HG03108 (cell line): Measurements from ENCODE around the gene HLA-E.
"Not testable (repeated sequence)": the region's sequence is repeated elsewhere in the genome, so short reads cannot be mapped to it uniquely, and the experiment has no call there.

Experiments used
- ATAC-seq: cut with Tn5 transposase; IDR thresholded peaks from one replicate; pipeline ENCODE4 v1.9.1; 2021; ENCODE audit warnings: moderate library complexity; ENCODE audit not compliant: unreplicated experiment

HLA-E gene

DNA sequence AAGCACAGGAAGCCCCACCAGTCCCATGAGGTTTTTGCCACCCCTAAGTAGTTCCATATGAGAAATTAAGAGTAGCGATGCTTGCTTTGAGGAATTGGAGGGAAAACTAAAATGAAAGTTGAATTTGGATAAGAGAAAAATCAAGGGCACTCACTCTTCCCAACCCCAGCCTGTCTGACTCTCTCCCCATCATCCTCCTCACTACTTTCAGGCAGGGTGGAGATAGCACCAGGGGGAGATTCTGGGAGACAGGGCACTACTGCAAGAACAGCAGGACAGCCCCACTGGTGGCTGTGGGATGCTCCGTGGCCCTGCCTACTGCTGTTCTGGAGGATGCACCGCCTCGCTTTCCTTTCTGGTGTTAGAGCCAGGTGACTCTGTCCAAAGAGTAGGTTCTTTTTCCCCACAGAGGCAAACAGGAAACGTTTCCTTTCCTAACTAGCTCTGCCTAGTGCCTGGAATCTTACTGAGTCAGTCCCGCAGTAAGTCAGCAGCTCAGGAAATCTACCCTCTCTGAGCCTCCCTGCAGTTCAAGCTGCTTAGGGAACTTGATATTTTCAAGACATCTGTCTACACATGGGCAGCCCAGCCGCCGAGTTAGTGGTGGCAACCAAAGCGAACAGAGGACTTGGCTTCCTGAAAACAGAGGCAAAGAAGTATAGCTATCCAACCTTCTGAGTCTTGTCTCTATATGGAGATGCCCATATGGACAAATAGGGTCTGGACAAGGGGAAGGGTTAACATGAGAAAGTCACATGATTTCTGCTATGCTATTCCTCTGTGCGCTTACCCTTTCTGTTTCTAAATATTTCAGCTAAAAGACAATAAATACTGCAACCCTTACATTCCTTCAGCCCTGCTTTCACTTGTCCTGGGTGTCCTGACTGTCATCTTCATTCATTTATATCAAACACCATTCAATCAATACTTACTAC is 11.4 kb downstream of the HLA-E start:
- no peak for ATAC-seq

GRCh38 chr6:30507849-30508827 is 18.8 kb downstream of the HLA-E start:
- ATAC-seq: no peak

DNA sequence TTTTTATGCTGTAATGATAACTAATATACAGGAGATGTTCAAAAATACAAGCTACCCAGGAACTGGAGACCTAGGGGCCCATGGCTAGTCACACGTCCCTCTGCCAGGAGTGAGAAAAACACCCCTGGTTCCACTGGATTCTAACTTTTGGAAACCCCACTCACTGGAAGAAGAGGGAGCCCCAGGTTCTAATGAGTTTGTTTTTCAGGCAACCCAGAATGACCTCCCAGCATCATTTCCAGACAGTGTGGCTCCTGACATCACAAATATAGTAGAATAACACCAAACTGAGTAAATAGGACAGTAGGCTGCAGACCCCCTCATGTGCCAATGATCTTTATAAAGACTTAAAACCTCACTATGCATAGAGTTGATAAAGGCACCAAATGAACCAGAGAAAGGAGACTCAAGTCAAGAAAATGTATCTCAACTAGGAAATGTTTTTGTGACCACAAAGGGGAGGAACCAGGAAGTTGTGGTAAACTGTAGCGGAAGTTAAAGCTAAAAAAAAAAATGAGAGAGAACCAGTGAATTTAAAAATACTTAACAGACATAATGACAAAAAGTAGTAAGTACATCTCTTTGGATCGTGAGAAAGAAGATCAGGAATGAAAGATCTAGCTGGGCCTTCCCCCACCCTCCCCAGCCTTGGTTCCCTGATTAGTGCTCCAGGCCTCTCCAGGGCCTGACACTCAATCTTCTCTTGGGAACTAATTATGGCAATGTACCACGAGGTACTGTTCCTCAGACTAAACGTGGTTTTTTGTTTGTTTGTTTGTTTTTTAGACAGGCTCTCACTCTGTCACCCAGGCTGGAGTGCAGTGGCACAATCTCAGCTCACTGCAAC is 19.8 kb downstream of the HLA-E start:
- no peak for ATAC-seq

- no peak for ATAC-seq
Observed at GRCh38 chr6:30510419-30511168, 21.3 kb downstream of the HLA-E start.

GRCh38 chr6:30511169-30511546 is 21.8 kb downstream of the HLA-E start:
- ATAC-seq: no peak

- no peak for ATAC-seq
Observed at GRCh38 chr6:30513451-30513850, 24.1 kb downstream of the HLA-E start.

DNA sequence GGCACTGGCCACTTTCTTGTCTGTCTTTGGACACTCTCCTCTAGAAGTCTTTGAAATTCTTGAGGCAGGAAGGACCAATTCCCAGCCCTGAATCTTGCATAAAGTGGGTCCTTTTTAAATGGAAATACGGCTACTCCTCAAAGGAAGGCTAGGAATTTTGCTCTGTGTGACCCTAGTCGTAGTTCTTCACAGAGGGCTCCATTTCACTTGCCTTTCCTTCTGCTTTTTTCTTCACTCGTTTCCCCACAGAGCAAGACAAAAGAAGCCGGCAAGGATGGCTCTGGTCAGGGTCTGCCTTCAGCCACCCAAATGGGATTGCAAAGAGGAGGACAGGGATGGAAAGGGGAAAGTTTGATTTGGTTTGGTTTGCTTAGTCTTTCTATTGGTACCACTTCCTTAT is 25.8 kb downstream of the HLA-E start:
- no peak for ATAC-seq

- peak; percentile 77 for ATAC-seq
Observed at GRCh38 chr6:30515944-30516753, 26.8 kb downstream of the HLA-E start.

GRCh38 chr6:30516754-30517076 is 27.4 kb downstream of the HLA-E start:
- ATAC-seq: not testable (repeated sequence)

DNA sequence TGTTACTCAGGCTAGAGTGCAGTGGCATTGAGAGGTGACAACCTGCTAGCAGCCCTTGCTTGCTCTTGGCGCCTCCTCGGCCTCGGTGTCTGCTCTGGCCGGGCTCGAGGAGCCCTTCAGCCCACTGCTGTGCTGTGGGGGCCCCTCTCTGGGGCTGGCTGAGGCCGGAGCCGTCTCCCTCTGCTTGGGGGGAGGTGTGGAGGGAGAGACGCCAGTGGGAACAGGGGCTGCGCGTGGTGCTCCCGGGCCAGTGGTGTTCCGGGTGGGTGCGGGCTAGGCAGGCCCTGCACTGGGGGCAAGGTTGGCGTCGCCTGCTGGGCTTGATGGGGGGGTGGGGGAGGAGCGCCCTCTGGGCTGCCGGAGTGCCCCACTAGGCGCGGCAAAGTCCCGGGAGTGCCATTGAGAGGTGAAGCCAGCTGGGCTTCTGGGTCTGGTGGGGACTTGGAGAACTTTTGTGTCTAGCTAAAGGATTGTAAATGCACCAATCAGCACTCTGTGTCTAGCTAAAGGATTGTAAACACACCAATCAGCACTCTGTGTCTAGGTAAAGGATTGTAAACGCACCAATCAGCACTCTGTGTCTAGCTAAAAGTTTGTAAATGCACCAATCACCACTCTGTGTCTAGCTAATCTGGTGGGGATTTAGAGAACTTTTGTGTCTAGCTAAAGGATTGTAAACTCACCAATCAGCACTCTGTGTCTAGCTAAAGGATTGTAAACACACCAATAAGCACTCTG is 28.6 kb downstream of the HLA-E start:
- ATAC-seq: not testable (repeated sequence)

- not testable (repeated sequence) for ATAC-seq
Observed at GRCh38 chr6:30518505-30519145, 29.3 kb downstream of the HLA-E start.

DNA sequence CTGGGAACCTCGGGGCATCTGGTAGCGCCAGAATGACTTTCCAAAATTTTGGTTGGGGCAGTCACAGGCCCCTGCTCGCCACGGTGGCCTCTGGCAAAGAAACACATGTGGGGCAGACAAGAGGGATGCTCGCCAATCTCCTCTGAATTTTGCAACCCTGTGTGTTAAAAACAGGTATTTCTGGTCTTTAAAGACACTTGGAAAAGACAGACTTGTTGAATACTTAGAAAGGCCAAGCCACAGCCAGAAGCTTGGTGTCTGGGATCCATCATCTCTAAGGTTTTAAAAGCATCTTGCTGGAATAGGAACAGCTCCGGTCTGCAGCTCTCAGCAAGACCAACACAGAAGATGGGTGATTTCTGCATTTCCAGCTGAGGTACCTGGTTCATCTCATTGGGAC is 31.2 kb downstream of the HLA-E start:
- ATAC-seq: no peak

- not testable (repeated sequence) for ATAC-seq
Observed at GRCh38 chr6:30521082-30521481, 31.8 kb downstream of the HLA-E start.

GRCh38 chr6:30521952-30522351 is 32.6 kb downstream of the HLA-E start:
- ATAC-seq: not testable (repeated sequence)

DNA sequence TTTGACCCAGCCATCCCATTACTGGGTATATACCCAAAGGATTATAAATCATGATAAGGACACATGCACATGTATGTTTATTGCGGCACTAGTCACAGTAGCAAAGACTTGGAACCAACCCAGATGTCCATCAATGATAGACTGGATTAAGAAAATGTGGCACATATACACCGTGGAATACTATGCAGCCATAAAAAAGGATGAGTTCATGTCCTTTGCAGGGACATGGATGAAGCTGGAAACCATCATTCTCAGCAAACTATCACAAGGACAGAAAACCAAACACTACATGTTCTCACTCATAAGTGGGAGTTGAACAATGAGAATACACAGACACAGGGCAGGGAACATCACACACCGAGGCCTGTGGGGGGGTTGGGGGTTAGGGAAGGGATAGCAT is 37.1 kb downstream of the HLA-E start:
- ATAC-seq: not testable (repeated sequence)

DNA sequence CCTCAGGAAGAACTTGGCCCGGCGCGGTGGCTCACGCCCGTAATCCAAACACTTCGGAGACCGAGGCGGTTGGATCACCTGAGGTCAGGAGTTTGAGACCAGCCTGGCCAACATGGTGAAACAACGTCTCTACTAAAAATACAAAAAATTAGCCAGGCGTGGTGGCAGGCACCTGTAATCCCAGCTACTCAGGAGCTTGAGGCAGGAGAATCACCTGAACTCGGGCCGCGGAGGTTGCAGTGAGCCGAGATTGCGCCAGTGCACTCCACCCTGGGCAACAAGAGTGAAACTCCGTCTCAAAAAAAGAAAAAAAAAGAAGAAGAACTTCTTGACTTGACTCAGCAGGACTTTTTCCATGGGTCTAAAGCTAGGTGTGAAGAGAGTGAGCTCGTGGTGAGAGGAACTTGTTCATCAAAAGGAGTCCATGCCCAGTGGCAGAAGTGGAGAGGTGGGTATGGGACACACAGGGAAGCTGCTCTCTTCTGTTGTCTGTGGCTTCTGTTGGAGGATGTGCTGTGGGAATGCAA is 40.1 kb downstream of the HLA-E start:
- ATAC-seq: peak; percentile 35

- ATAC-seq: no peak
Observed at GRCh38 chr6:30530014-30530413, 40.7 kb downstream of the HLA-E start.
